ENCODE measurements around the gene MYCN.

The MYCN gene

GRCh38 chr2:15979759-15980604 lies 39.6 kb downstream of the MYCN start:
- FAIRE-seq (no peak), DNase-seq (ENCODE audit: insufficient read length) (no peak)
- TF ChIP-seq POLR2A (IDR thresholded peaks at IDR 0.05; ENCODE audit: low read depth, low read length) (no peak), TAF1 (IDR thresholded peaks at IDR 0.05; ENCODE audit: borderline replicate concordance, low read depth, low read length) (no peak), POLR2AphosphoS5 (IDR thresholded peaks at IDR 0.05; ENCODE audit: low read depth, low read length) (no peak)

- DNase-seq (ENCODE audit: insufficient read length) (no peak), FAIRE-seq (no peak)
- TF ChIP-seq POLR2A (IDR thresholded peaks at IDR 0.05; ENCODE audit: low read depth, low read length), result no peak
- no peak for TF ChIP-seq TAF1 (IDR thresholded peaks at IDR 0.05; ENCODE audit: borderline replicate concordance, low read depth, low read length)
- TF ChIP-seq POLR2AphosphoS5 (IDR thresholded peaks at IDR 0.05; ENCODE audit: low read depth, low read length), result no peak
These were observed 40.3 kb downstream of the MYCN start for GRCh38 chr2:15980605-15981098.

- no peak for DNase-seq (ENCODE audit: insufficient read length)
- TF ChIP-seq POLR2A (IDR thresholded peaks at IDR 0.05; ENCODE audit: low read depth, low read length), result no peak
- no peak for TF ChIP-seq TAF1 (IDR thresholded peaks at IDR 0.05; ENCODE audit: borderline replicate concordance, low read depth, low read length)
- no peak for TF ChIP-seq POLR2AphosphoS5 (IDR thresholded peaks at IDR 0.05; ENCODE audit: low read depth, low read length)
- FAIRE-seq, result no peak
These were observed 41.3 kb downstream of the MYCN start for GRCh38 chr2:15981646-15982045.

DNA sequence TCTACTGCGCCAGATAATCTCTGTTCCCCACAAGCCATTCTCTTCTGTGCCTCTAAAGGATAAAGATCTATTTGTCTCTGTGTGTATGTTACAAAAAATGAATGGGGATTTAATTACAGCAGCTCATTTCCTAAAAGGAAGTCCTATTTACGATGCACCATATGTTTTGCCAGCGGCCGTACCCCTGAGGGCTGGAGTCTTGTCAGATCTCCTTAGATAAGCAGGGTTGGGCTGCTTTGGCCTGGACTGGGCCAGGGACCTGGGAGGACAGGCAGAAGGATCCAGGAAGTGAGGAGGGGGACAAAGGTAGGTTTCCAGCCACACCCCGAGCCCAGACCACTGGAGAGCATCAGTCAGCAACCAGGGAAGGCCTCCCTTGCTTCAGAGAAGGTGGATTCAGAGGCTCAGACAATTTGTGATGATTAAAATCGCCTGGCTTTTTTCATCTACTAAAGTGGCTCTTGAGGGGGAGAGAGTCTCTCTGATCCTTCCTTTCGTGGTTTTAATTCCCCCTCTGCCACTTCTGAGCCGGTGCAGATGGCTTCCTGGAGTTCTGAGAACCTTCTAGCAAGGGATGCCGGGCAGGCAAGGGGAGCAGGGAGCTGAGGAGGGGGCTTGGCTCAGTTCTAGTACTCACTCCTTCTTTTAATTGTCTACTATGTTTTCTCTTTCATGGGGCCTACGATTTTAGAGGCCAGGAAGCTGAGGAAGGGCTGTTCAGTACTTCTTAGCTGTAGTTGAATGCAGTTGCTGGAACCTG lies 42.1 kb downstream of the MYCN start:
- no peak for DNase-seq (ENCODE audit: insufficient read length)
- TF ChIP-seq TAF1 (IDR thresholded peaks at IDR 0.05; ENCODE audit: borderline replicate concordance, low read depth, low read length) (no peak), POLR2AphosphoS5 (IDR thresholded peaks at IDR 0.05; ENCODE audit: low read depth, low read length) (no peak), POLR2A (IDR thresholded peaks at IDR 0.05; ENCODE audit: low read depth, low read length) (no peak)
- no peak for FAIRE-seq

DNA sequence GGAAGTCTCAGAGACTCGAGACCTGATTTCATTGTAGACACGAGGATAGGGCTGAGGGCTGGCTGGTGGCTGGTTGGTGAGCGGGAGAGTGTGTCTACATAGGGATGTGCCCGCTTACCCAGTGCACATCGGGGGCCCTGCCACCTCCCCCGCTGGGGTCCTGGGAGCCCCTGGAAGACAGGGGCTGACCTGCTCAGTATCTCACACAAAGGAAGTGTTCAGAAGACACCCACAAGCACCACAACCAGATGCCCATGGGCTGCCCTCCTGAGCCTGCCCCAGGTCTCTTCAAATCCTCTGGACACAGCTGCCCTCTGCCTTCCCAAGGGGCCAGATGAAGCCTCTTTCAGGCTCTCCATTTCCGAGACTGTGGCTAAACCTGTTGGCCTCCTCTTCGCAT lies 43.1 kb downstream of the MYCN start:
- TF ChIP-seq POLR2A (IDR thresholded peaks at IDR 0.05; ENCODE audit: low read depth, low read length) (no peak), POLR2AphosphoS5 (IDR thresholded peaks at IDR 0.05; ENCODE audit: low read depth, low read length) (no peak), TAF1 (IDR thresholded peaks at IDR 0.05; ENCODE audit: borderline replicate concordance, low read depth, low read length) (no peak)
- FAIRE-seq (no peak), DNase-seq (ENCODE audit: insufficient read length) (no peak)

DNA sequence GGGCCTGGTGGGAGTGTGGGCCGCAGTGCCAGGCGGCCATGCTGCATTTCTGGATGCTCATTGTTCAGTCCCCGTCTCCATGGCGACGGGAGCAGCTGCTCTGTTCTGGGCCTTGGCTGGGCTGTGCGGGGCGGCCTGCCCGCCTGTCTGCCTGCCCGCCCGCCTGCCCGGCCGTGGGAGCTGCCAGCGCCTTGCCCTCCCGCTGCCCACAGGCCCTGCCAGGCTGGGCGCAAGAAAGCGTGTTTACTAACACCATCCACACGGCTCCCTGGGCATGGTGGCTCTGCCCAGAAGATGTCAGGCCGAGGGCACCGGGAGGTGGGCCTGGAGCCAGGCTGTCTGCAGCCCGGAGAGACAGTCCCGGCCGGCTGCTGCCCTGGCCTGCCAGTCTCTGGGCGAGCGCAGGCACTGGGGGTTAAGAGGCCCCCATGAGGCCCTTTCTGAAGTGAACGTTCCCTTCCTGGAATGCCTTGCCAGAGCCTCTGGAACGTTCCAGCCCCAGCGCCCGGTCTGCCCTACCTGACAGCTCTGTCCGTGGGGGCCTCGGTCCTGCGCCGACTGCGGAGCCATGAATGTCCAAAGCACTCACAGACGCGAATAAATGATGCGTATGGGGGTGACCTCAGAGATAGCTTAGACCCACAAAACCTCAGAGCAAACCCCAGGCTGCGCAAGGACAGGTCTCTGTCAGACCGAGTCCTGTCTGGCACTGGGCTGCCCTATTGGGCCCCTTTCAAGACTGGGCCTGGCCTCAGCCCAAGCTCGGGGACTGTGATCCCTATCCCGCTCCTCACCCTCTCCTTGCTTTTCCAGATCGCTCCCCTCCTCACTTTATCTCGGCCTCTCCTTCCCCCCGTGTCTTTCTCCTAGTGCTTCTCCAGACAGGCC lies 44.3 kb downstream of the MYCN start:
- DNase-seq (ENCODE audit: insufficient read length) (no peak), FAIRE-seq (no peak)
- TF ChIP-seq POLR2AphosphoS5 (IDR thresholded peaks at IDR 0.05; ENCODE audit: low read depth, low read length) (no peak), POLR2A (IDR thresholded peaks at IDR 0.05; ENCODE audit: low read depth, low read length) (no peak), TAF1 (IDR thresholded peaks at IDR 0.05; ENCODE audit: borderline replicate concordance, low read depth, low read length) (no peak)

GRCh38 chr2:15985531-15985930 lies 45.2 kb downstream of the MYCN start:
- TF ChIP-seq TAF1 (IDR thresholded peaks at IDR 0.05; ENCODE audit: borderline replicate concordance, low read depth, low read length) (no peak), POLR2A (IDR thresholded peaks at IDR 0.05; ENCODE audit: low read depth, low read length) (no peak), POLR2AphosphoS5 (IDR thresholded peaks at IDR 0.05; ENCODE audit: low read depth, low read length) (no peak)
- FAIRE-seq (no peak), DNase-seq (ENCODE audit: insufficient read length) (no peak)

DNA sequence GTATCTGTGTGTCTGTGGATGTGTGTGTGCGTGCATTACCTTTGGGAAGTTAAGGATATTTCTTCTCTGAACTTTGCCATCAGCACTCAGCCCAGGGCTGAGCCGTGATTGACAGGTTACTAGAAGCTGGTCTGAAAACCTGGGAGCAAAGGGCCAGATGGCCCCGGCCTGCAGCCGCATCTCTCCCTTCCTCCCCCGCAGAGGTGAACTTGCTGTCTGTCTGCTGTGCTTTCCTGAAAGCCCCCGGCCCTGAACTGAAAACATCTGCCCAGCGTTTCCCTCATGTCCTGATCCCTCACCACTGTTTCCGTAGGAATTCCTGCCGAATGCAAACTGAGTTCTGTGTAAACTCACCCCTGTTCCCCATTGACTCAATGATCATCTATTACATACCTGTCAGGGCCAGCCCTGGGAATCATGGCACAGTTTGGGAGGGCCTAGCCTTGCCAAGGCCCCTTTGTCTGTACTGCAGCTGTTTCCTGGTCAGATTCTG lies 45.8 kb downstream of the MYCN start:
- no peak for FAIRE-seq
- no peak for TF ChIP-seq POLR2A (IDR thresholded peaks at IDR 0.05; ENCODE audit: low read depth, low read length)
- TF ChIP-seq TAF1 (IDR thresholded peaks at IDR 0.05; ENCODE audit: borderline replicate concordance, low read depth, low read length), result no peak
- TF ChIP-seq POLR2AphosphoS5 (IDR thresholded peaks at IDR 0.05; ENCODE audit: low read depth, low read length), result no peak

DNA sequence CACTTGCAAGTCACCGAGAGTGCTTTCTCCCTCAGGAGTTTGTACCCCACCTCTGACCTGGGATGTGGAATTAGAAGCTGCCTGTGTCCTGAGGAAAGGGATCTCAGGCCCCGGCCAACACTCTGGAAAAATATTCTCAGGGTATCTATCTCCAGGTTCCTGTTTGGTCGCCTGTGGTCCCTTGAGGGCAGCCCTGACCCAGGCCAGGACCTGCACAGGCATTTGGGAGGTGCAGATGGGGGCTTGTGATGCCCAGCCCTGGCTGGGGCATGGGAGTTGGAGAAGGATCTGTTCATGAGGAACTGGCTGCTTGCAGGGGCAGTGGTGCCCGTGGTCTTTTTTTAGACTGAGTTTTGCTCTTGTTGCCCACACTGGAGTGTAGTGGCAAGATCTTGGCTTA lies 46.3 kb downstream of the MYCN start:
- no peak for FAIRE-seq
- DNase-seq (ENCODE audit: insufficient read length), result no peak
- TF ChIP-seq POLR2A (IDR thresholded peaks at IDR 0.05; ENCODE audit: low read depth, low read length) (no peak), TAF1 (IDR thresholded peaks at IDR 0.05; ENCODE audit: borderline replicate concordance, low read depth, low read length) (no peak), POLR2AphosphoS5 (IDR thresholded peaks at IDR 0.05; ENCODE audit: low read depth, low read length) (no peak)

More for the DNA sequence above, 45.8 kb downstream of the MYCN start:
- no peak for DNase-seq (ENCODE audit: insufficient read length)

GRCh38 chr2:15988733-15989132 lies 48.4 kb downstream of the MYCN start:
- FAIRE-seq (no peak), DNase-seq (ENCODE audit: insufficient read length) (no peak)
- TF ChIP-seq TAF1 (IDR thresholded peaks at IDR 0.05; ENCODE audit: borderline replicate concordance, low read depth, low read length) (no peak), POLR2AphosphoS5 (IDR thresholded peaks at IDR 0.05; ENCODE audit: low read depth, low read length) (no peak), POLR2A (IDR thresholded peaks at IDR 0.05; ENCODE audit: low read depth, low read length) (no peak)

GRCh38 chr2:15989559-15989958 lies 49.2 kb downstream of the MYCN start:
- FAIRE-seq (no peak), DNase-seq (ENCODE audit: insufficient read length) (no peak)
- no peak for TF ChIP-seq TAF1 (IDR thresholded peaks at IDR 0.05; ENCODE audit: borderline replicate concordance, low read depth, low read length)
- TF ChIP-seq POLR2AphosphoS5 (IDR thresholded peaks at IDR 0.05; ENCODE audit: low read depth, low read length), result no peak
- no peak for TF ChIP-seq POLR2A (IDR thresholded peaks at IDR 0.05; ENCODE audit: low read depth, low read length)

Measured in GM12892 (cell line).